HG02678 (cell line): ENCODE data around the gene NUBP2.

Experiments
- ATAC-seq: cut with Tn5 transposase; IDR thresholded peaks from one replicate; pipeline ENCODE4 v1.9.1; 2021; ENCODE audit warnings: mild to moderate bottlenecking, moderate library complexity; ENCODE audit not compliant: unreplicated experiment

NUBP2 gene

GRCh38 chr16:1823821-1824220, 41.1 kb downstream of the NUBP2 start:
- no peak for ATAC-seq

GRCh38 chr16:1825381-1825863, 42.7 kb downstream of the NUBP2 start:
- ATAC-seq = no peak

GRCh38 chr16:1825864-1826690, 43.3 kb downstream of the NUBP2 start:
- ATAC-seq = peak; percentile 50

- ATAC-seq = peak; percentile 87
These were observed 44.2 kb downstream of the NUBP2 start, which contains the start of the genes FAHD1 and HAGH for GRCh38 chr16:1826691-1827573. Gene FAHD1, plus strand, starts transcription at chr16:1827206. Its CDS starts 33 bp downstream, at chr16:1827239. Gene HAGH, minus strand, starts transcription at chr16:1826825. Its CDS starts 38 bp downstream, at chr16:1826787.

- ATAC-seq = no peak
These were observed 46.1 kb downstream of the NUBP2 start for GRCh38 chr16:1828645-1829410.

- ATAC-seq = no peak
These were observed 47.5 kb downstream of the NUBP2 start for GRCh38 chr16:1830213-1830612.

- no peak for ATAC-seq
These were observed 48.7 kb downstream of the NUBP2 start for GRCh38 chr16:1831186-1832075.

- ATAC-seq = no peak
These were observed 50.2 kb downstream of the NUBP2 start for GRCh38 chr16:1832838-1833454.

- no peak for ATAC-seq
These were observed 51.3 kb downstream of the NUBP2 start for GRCh38 chr16:1834096-1834495.
